ENCODE results near the gene DDX42. TPM values are rescaled to one million over a fixed set of nuclear protein-coding genes. Genes with fewer than 3 reads are reported as not detected.
"Not testable (repeated sequence)": the region's sequence is repeated elsewhere in the genome, so short reads cannot be mapped to it uniquely, and the experiment has no call there.

DDX42 gene
- total RNA-seq, 1 donor from 2014 or later: 185 TPM

DNA sequence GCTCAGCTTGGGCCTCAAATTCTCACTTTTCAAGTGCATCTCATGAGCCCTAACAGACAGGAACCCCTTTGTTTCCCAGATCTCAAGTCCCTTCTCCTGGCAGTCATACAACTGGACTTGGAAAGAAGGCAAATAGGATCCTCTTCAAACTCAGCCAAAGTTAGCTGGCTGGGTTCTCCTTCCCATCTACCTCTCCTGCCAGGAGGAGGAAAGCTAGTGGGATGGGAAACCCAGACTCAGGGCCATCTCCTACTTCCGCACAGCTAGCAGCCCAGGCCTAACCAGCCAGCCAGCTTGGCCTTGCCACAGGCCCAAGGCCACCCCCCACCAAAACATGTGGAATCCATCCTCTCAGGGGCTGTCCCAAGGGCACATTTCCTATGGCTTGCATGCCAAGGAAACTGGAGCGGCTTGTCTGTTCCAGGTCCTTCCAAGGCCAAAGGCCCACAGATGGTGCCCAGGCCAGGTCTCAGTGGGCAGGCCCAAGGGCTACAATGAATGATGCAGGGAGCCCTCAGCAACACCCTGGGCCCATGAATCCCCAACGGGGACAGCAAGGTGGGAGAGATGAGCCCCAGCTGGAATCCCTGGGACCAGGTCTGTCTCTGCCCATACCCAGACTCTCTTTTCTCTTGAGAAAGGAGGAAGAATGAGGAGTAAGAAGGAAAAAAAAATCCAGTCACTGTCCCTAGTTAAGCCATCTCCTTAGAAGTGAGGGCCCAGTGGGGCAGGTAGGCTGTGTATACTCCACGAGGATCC, 66.8 kb downstream of the DDX42 start:
- no peak for DNase-seq (ENCODE audit: low spot score)

DNA sequence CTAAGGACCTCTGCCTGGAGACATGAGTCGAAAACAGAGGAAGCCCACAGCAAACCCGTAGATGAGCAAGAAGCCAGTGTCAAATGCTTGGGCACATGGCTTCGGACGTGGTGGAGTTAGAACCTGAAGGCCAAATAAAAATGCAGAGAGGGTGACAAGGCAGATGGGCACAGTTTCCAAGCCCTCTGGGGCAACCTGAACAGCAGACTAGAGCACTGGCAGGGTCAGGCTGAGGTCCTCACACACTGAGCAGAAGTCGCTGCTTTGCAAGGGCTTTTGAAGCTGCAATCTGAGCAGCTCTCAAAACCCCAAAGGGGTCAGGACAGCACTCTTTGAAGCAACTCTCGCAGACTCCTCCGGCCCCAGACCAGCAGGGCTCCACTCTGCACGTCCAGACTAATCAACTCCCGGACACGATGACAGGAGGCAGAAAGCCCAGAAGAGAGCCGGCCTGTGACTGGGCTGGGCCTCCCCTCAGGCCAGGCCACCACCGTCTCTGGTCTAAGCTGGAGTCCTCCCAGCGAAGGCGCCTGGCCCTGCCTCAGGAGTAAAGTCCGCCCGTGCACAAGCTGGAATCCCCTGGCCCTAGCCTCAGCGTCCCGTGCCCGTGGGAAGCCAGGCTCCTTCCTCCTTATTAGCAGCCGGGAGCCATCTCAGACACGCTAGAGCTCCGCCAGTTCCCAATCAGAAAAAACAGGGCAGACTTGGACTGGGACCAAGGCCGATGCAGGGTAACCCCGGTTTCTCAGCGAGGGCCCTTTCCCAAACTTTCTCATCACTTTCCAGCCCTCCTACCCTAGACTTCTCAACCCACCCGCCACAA, 67.6 kb downstream of the DDX42 start:
- peak; percentile 74 for DNase-seq (ENCODE audit: low spot score)

DNA sequence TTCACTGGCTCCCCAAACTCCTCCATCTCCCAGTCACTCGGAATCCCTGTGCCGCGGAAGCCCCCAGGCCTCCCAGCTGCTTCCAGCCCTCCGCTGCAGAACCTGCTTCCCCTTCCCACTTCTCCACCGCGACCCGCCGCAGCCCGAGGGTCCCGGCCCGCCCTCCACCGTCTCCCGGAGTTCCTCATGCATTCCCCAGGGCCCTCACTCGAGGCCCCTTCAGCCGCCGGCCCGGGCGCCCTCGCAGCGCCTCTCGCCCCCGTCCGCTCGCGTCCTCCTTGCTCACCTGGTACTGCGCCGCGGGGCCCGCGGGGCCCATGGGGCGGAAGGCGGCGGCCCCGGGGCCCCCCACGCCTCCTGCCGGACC, 68.2 kb downstream of the DDX42 start:
- DNase-seq (ENCODE audit: low spot score): peak; percentile 55

DNA sequence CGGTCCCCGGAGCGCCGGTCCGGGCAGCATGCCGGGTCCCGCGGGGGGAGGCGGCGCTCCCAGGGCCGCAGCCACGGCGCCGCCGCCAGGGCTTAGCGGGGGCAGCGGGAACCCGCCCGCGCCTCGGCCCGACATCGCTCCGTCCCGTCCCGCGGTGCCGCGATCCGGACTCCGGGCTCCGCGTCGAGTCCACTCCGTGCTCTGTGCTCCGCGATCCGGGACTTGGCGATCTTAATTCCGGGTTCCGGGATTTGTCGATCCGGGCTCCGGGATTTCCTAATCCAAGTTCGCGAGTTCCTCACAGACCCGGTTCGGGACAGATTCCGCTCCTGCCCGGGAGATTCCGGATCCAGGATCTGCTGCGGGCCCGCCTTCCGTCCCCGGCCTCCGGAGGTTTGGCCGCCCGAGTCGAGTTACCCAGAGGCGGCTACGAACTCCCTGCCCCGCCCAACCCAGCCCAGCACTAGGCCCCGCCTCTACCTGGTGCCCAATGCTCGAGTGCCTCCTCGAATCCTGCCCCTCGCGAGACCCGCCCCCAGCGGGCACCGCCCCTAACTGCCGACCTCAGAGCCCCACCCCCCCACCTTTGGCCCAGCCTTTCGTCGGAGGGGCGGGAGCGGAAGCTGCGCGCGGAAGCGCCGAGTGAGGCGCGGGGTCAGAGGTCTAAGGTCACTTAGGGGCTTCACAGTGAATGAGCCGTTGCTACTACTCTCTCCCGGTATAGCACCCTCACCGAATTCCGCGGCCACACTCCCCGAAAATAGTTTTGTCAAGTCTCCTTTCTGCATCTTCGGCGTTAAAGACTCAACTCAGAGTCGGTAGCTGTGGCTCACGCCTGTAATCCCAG, 68.8 kb downstream of the DDX42 start, which contains the start of gene SMARCD2:
SMARCD2 (minus strand) TSS at position 146 of the 847 bp plus-strand sequence; CDS start at position 135, 11 bp downstream.
- DNase-seq (ENCODE audit: low spot score): peak; percentile 99

DNA sequence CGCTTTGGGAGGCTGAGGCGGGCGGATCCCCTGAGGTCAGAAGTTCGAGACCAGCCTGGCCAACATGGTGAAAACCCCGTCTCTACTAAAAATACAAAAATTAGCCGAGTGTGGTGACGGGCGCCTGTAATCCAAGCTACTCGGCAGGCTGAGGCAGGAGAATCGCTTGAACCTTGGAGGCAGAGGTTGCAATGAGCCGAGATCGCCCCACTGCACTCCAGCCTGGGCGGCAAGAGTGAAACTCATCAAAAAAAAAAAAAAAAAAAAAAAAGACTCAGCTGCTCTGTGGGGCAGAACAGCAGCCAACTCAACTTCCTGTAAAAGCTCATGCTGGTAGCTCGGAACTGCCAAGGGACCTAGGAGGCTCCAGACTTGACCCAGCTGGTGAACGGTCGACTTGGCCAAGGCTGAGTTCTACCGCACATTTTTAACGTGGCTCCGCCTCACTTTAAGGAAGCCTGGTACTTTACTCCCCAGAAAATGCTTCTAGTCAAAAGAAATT, 69.5 kb downstream of the DDX42 start:
- peak; percentile 64 for DNase-seq (ENCODE audit: low spot score)

DNA sequence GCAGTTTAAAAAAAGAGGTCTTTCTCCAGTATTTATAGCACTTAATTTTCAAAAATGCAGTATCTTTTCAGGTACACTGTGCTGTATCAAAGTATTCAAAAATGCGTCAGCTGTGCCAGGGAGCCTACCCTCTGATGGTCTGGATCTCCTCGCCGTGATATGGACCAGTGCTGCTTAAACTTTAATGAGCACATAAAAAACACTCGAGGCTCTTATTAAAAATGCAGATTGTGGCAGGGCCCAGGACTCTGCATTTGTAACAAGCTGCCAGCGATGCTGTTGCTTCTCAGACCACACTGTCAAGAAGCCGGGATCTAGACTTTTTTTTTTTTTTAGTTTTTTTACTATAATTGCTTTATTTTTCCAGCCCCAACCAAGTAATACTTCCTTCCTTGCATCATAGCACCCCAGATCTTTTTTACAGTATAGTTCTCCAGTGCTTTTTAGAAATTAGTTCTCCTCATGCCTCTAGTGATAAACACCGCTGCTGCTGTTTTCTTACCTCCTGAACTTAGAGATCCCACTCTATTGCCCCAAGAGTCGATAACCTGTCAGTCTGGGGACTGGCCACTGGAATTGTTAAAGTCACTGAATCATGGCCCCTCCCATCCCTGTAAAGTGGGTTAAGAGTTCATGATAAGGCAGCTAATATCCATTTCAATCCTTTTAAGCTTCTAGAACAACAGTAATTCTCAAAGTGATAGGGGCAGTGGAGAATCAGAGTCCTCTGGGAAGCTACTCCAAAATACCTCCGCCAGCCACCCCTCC, 70.1 kb downstream of the DDX42 start:
- DNase-seq (ENCODE audit: low spot score): no peak

DNA sequence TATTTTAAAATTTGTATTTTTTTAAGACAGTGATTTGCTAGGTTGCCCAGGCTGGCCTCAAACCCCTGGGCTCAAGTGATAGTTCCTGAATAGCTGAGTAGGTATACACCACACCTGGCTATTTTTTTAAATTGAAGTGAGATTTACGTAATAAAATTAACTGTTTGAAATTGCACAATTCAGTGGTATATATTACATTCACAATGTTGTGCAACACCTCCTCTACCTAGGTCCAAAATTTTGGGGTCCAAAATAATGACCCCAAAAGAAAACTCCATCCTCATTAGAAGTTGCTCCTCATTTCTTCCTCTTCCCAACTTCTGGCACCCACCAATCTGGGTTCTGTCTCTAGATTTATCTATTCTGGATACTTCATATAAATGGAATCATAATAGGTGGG, 71.5 kb downstream of the DDX42 start:
- DNase-seq (ENCODE audit: low spot score): no peak

DNA sequence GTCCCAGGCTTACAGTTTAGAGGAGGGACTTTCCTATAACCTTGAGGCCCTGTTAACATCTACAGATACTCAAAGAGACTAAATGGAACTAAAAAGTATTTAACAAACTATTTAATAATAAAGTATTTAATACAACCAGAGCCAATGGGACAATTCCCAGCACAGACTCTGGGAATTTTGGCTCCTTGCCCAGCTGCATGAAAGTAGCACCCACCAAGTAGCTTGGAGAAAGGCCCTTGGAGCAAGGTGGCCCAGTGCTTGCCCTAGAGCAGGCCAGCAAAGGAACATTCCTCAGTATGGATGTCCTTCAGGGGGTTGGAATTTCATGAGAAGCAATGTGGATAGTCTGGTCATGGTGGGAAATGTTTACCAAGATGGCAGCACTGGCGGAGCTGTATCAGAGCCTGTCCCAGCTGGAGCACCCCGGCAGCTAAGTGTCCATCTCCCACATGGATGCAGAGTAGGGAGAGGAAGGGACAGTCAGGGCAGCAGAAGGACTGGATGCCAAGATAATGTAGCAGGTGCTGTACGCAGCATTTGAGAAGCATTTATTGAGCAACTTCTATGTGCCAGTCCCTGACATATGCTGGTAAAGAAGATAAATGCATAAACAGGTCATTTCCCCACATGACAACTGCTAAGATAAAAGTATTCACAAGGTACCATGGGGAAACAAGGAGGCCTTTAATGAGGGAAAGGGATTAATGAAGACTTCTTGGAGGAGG, 73.7 kb downstream of the DDX42 start:
- DNase-seq (ENCODE audit: low spot score): no peak

DNA sequence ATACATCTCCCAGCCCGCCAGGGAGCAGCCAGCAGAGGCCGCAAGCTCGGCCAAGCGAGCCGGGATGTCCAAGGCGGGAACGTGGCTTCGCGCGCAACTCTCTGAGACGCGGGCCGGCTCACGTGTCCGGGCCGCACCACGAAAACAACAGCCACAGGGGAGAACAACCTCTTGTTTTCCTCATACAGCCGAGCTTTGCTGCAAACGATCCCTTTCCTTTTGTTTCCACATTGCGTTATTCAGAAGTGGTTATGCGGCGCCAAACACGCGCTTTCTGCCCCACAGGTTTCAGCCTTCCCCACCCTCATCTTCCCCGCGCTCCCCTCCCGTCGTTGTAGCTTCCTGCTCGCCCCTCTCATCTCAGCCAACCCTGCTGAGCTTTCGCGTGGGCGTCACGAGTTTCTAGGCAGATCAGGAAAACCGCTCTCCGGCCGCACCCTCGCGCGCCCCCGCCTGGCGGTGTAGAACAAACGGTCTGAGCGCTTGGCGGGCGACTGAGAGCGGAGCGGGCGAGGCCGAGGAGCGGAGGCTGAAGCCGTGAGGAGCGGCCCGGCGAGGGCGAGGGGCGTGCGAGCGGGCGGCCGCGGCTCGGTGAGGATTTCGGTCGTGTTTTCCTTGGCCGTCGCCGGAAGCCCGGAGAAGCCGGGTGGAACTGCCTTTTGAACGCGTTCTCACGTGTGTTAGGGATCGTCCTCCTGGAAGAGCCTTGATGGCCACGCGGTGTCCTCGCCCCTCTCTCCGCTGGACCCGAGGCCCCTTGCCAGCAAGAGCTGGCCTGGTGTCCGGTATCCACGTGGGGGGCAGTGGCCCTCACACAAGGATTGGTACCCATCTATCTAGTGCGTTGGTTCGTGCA, 75.1 kb downstream of the DDX42 start:
- peak; percentile 93 for DNase-seq (ENCODE audit: low spot score)

DNA sequence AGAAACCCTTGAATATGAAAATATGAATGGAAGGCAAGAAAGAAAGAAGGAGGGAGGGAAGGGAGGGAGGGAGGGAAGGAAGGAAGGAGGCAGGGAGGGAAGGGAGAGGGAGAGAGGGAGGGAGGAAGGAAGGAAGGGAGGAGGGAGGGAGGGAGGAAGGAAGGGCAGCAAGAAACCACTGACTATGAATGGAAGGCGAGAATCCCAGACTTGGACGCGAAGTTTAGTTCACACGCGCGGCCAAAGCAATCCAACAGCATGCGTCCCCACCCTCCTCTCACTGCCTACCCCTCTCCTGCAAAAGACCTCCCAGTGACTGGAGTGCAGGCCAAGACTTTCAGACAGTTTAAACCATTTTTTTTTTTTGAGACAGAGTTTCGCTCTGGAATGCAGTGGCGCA, 76.4 kb downstream of the DDX42 start:
- no peak for DNase-seq (ENCODE audit: low spot score)

DNA sequence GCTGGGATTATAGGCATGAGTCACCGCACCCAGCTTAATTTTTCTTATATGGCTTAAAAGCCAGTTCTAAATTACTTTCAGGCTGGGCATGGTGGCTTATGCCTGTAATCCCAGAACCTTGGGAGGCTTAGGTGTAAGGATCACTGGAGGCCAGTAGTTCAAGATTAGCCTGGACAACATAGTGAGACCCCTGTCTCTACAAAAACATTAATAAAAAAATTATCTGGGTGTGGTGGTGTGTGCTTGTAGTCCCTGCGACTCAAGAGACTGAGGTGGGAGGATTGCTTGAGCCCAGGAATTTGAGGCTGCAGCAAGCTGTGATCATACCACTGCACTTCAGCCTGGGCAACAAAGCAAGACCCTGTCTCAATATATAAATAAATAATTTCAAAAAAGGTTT, 79.3 kb downstream of the DDX42 start:
- DNase-seq (ENCODE audit: low spot score): no peak

DNA sequence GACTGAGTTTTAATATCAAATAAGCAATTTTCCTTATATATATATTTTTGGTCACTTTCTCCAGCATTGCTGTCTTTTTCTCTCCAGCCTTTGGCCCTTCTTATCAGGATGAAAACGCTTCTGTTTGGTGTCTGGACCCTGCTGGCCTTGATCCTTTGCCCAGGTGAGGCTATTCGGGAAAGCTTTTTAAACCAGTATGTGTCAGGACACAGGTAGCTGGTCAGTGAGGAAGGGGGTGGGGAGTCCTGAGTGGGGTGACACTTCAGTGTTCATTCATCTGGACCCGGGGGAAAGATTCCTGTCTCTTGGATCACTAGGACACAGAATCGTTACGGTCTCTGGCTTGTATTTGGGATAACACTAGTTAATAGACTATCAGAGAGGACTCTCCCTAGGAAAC, 80.7 kb downstream of the DDX42 start:
- DNase-seq (ENCODE audit: low spot score): no peak

DNA sequence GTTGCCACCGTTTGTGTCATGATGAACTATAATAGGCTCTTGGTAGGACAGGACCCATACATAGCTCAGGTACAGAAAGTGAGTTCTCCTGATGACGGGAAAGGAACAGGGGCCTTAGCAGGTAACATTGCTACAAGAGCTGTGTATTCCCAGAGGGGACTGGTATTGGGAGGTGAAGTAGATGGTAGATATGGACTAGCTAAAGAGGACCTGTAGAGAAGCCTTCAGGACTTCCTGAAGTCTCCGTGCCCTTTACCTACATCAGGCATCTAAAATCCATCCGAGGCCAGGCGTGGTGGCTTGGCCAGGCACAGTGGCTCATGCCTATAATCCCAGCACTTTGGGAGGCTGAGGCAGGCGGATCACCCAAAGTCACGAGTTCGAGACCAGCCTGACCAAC, 81.2 kb downstream of the DDX42 start:
- DNase-seq (ENCODE audit: low spot score): no peak

DNA sequence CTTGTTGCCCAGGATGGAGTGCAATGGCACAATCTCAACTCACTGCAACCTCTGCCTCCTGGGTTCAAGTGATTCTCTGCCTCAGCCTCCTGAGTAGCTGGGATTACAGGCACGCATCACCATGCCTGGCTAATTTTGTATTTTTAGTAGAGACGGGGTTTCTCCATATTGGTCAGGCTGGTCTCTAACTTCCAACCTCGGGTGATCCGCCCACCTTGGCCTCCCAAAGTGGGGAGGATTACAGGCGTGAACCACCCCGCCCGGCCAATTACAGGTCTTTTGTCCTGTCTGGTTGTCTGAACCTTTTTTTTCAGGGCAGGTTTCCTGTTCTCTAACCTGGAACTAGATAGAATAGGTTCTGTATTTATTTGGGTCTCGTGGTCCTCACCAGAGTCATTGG, 82.5 kb downstream of the DDX42 start:
- DNase-seq (ENCODE audit: low spot score): not testable (repeated sequence)

DNA sequence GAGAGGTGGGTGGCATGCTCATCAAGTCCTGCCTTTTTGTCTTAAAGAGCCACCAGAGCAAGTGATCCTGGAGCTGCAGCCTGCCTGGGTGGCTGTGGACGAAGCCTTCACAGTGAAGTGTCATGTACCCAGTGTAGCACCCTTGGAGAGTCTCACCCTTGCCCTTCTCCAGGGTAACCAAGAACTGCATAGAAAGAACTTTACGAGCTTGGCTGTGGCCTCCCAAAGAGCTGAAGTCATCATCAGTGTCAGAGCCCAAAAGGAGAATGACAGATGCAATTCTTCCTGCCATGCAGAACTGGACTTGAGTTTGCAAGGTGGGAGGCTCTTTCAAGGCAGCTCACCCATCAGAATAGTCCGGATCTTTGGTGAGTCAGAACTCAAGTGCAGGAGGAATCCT, 85.3 kb downstream of the DDX42 start:
- DNase-seq (ENCODE audit: low spot score): no peak

DNA sequence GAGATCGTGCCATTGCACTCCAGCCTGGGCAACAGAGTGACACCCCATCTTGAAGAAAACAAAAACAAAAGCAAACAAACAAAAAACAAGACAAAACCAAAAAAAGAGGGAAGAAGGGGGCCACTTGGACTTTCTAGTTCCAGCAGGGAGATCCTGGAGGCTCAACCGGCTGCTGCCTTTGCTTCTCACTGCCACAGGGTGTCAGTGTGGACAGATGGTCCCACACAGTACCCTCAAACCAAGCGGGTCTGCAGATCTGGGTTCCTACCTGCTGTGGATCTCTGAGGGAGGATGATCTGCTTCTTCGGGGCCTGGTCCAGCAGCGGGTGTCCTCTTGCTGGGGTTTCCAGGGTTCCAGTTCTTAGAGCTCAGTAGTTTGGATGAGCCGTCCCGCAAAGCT, 92.7 kb downstream of the DDX42 start:
- not testable (repeated sequence) for DNase-seq (ENCODE audit: low spot score)
